Muscle of arm (tissue), 14 donors: Measurements from ENCODE around the gene ZNF155. TPM values are rescaled to one million over a fixed set of nuclear protein-coding genes. Genes with fewer than 3 reads are reported as not detected.
A peak's percentile ranks its signal among the peaks of the same experiment; 100 is the strongest.
"Not testable (repeated sequence)": the region's sequence is repeated elsewhere in the genome, so short reads cannot be mapped to it uniquely, and the experiment has no call there.

ENCODE experiments used
- DNase-seq: peaks from one replicate; pipeline ENCODE4 v3.0.0-alpha.2; 2013
- long read RNA-seq, 11 donors: transcript quantifications; one replicate each; lab custom pipeline, GENCODE V29; 2026
- polyA plus RNA-seq, 12 donors: library from polyadenylated mRNA; unstranded; fragments of 120-200 nt; gene quantifications; one replicate each; pipeline ENCODE4 v1.2.1, GENCODE V29; 2013; ENCODE audit not compliant: insufficient read length in 12 of 12

Gene ZNF155
- 10 to 100 TPM in 2 of 12 donors, 1 to 10 TPM in 9, not detected in 1; 6.4 to 22.9 (median 8.9) TPM for polyA plus RNA-seq
- long read RNA-seq, donor 1, partial matches to known transcripts = 0 of 4 reads
- long read RNA-seq, donor 1, other reads (novel, unspliced or antisense) = 0 of 4 reads
- long read RNA-seq, donor 2, partial matches to known transcripts = 0 of 2 reads
- long read RNA-seq, donor 2, other reads (novel, unspliced or antisense) = 0 of 2 reads
- long read RNA-seq, donor 3, partial matches to known transcripts = 0 of 2 reads
- long read RNA-seq, donor 3, other reads (novel, unspliced or antisense) = 0 of 2 reads
- long read RNA-seq, donor 4 = 0 reads
- long read RNA-seq, donor 5 = 0 reads
- long read RNA-seq, donor 6, partial matches to known transcripts = 0 of 5 reads
- long read RNA-seq, donor 6, other reads (novel, unspliced or antisense) = 0 of 5 reads
- long read RNA-seq, donor 7 = 0 reads
- long read RNA-seq, donor 8, partial matches to known transcripts = 0 of 2 reads
- long read RNA-seq, donor 8, other reads (novel, unspliced or antisense) = 0 of 2 reads
- long read RNA-seq, donor 9, partial matches to known transcripts = 0 of 1 reads
- long read RNA-seq, donor 9, other reads (novel, unspliced or antisense) = 0 of 1 reads
- long read RNA-seq, donor 10, partial matches to known transcripts = 0 of 2 reads
- long read RNA-seq, donor 10, other reads (novel, unspliced or antisense) = 0 of 2 reads
- long read RNA-seq, donor 11, partial matches to known transcripts = 0 of 3 reads
- long read RNA-seq, donor 11, other reads (novel, unspliced or antisense) = 0 of 3 reads

GRCh38 chr19:43983912-43984686, at the start of gene ZNF155:
Gene ZNF155 (plus strand): TSS chr19:43984188. CDS start chr19:43988544, 4,356 bp downstream.
- peak; percentile 96 for DNase-seq

DNA sequence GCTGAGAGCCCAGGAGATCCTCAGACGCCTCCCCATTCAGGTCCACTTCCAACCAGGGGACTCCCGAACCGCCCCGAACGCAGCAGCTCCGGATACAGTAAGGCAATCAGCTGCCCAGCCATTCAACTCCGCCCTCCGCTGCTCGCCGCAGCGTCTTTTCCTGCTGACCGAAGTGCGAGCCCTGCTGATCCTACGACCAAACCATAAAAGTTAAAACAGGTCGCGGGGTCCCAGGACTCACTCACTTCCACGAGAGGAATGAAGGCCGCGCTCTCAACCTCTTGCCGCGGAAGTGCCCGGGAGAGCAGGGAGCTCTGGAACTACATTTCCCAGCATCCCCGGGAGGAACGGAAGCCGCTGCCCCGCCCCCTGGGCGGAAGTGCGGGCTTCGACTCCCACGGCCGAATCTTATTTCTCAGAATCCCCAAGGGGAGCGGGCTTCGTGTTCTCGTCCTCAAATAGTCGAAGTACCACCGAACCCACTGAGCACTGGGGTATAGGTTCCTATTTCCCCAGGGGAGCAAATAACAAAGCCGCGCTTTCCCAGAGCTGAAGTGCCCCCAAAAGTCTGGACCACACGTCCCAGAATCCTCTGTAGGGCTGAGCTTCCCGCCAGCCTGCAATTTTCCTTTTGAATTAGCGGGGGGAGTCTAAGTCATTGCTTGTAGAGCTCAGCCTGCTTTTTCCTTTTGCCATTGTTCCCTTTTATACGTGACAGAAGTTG, 48.8 kb upstream of the ZNF155 start, which contains the start of gene ZNF45:
Gene ZNF45, minus strand, starts transcription at position 298 of the 724 bp plus-strand sequence. CDS start 13,097 bp downstream, outside the sequence.
- peak; percentile 96 for DNase-seq

GRCh38 chr19:43936188-43936587, 47.8 kb upstream of the ZNF155 start:
- DNase-seq = no peak

- DNase-seq = no peak
Observed at GRCh38 chr19:43939557-43940260, 44.3 kb upstream of the ZNF155 start.

DNA sequence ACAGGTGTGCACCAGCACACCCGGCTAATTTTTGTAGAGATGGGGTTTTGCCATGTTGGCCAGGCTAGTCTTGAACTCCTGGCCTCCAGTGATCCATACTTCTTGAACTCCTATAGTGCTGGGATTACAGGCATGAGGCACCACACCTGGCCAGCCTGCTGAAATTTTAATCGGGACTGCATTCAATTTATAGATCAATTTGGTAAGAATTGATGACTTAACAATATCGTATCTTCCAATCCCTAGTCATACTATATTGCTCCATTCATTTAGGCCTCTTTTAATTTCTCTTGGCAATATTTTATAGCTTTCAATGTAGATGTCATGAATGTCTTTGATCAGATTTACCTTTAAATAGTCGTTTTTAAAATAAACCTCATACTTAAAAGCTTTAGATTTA, 43.3 kb upstream of the ZNF155 start:
- no peak for DNase-seq

- no peak for DNase-seq
Observed at GRCh38 chr19:43941209-43941608, 42.8 kb upstream of the ZNF155 start.

- DNase-seq = not testable (repeated sequence)
Observed at GRCh38 chr19:43947412-43947811, 36.6 kb upstream of the ZNF155 start.

DNA sequence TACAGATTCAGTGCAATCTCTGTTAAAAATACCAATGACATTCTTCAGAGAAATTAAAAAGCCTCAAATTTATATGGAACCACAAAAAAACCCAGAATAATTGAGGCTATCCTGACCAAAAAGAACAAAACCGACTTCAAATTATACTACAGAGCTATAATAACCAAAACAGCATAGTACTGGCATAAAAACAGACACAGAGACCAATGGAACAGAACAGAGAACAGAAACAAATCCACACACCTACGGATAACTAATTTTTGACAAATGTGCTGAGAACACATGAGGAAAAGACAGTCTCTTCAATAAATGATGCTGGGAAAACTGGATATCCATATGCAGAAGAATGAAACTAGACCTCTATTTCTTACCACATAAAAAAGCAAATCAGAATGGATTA, 34.2 kb upstream of the ZNF155 start:
- DNase-seq = not testable (repeated sequence)

DNA sequence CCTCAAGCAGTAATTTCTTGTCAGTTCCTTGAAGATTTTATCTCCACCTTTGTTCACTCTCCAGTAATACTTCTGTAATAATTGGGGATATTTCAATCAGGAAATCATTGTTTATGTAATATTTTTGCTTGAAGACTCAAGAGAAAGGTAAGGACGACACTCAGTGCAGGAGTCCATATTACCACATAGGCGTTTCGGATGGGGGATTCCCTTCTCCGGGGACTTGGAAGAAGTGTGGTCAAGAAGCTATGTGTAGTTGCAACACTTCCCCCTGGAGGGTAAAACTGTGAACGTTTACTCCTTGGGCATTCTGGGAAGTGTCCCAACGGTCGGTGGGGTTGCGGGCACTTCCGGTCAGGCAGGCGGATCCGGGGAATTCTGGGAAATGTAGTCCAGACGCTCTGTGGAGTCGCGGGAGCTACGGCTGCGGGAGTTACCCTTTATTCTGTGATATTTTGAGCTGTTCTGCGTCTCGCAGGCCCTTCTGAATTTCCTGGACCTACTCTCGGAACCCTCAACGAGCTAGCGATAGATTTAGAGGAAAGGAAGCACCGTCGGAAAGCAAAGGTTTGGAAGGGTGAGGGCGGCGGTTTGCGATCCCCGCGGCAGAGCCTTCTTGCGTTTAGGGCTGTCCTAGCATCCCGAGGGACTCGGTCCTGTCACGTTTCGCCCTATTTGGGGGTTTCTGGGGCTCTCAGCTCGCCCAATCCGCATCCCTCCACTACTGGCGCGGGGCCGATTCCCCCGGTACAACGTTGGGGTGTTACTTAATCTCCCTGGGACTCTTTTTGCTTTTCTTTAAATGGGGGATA, 32.9 kb upstream of the ZNF155 start, which contains the start of gene ZNF221:
Gene ZNF221, plus strand, starts transcription at position 395 of the 812 bp plus-strand sequence. CDS start 11,499 bp downstream, outside the sequence.
- peak; percentile 93 for DNase-seq

- DNase-seq = no peak
Observed at GRCh38 chr19:43956827-43957226, 27.2 kb upstream of the ZNF155 start.

GRCh38 chr19:43957891-43958290, 26.1 kb upstream of the ZNF155 start:
- DNase-seq = no peak

- no peak for DNase-seq
Observed at GRCh38 chr19:43960411-43960810, 23.6 kb upstream of the ZNF155 start.

GRCh38 chr19:43966079-43966694, 17.8 kb upstream of the ZNF155 start:
- DNase-seq = no peak

- DNase-seq = no peak
Observed at GRCh38 chr19:43976732-43977131, 7.3 kb upstream of the ZNF155 start.

DNA sequence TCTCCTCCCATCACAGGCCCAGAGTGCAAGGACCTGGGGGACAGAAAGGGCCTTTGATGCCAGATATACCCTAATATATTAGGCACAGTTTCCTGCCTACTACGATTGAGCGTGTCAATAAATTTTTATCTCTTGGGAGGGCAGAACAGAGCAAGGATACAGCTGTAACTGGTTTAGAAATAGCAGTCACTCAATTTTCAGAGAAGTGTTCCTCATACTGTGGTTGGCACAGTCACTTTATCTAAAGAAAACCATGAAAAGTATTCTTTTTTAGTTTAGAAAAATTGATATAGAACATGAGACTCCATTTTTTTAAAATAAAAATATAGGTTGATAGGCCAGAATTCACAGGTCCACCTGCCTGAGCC, 460 bp upstream of the ZNF155 start:
- DNase-seq = no peak

GRCh38 chr19:43984687-43985000, 656 bp downstream of the ZNF155 start:
- no peak for DNase-seq

DNA sequence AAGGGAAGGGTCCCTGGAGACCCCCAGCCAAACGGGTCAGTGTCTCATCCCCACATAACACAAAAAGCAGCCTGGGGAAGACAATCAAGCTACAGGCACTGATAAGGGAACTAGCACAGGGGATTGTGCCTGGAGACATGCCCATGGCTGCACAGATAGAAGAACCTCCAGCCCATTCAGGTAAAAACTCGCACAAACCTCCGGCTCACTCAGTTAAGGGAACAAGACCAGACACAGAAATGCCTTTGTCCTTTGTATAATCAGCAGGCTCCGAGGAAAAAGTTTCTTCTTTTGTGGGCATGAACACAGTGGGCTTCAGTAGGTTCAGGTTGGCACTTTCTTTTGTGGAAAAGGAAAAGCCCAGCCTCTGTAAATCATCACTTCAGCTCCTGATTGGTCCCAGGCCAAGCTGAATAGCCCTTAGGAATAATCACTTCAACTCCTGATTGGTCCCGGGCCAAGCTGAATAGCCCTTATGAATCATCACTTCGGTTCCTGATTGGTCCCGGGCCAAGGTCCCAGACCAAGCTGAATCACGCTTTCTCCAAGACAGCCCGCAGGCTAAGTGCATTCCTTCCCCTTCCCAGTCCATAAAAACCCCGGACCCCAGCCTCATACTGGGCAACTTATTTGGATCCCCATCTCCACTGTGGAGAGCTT, 13.8 kb downstream of the ZNF155 start:
- no peak for DNase-seq

DNA sequence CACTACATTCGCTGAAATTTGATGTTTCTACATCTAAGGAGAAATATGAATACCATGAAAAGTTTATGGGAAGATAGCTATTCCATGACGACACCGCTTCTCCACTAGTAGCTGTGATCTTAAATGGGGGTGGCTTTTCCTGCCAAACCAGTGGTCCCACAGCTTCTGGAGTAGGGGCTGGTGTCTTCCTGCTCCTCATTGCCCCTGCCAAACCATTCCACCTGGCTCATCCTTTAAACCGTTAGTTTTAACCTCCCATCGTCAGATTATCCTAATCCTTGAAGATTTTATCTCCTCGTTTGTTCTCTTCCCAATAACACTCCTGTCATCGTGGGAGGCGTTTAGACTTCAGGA, 18.2 kb downstream of the ZNF155 start:
- no peak for DNase-seq
